Stimulated activated naive B cell treated with anti-CD40 and anti-IgM and Interleukin-4, amounts not matched to agents 10 μg/mL and 1 μg/mL and 100 μg/mL, for 72 hours (primary cell): ENCODE data around the gene DNAJC15.

Experiments
- ATAC-seq, 2 donors: fragments of 150-1000 bp; cut with Tn5 transposase; replicated peaks; 2 replicates each; pipeline ENCODE4 v1.10.0; 2021; ENCODE audit warnings: moderate library complexity in 1 of 2
- DNase-seq: peaks from one replicate; pipeline ENCODE4 v3.0.0; 2021
- H3K27ac Mint-ChIP-seq: one replicate; pipeline ENCODE4 v1.8.0; 2022; ENCODE audit warnings: mild to moderate bottlenecking, mixed read lengths
- H3K27me3 Mint-ChIP-seq, 2 donors: one replicate each; pipeline ENCODE4 v1.8.0; 2022; ENCODE audit warnings: mixed read lengths in 2 of 2
- H3K36me3 Mint-ChIP-seq, 2 donors: one replicate each; pipeline ENCODE4 v1.8.0; 2022; ENCODE audit warnings: mixed read lengths in 2 of 2, mild to moderate bottlenecking in 1 of 2
- H3K4me1 Mint-ChIP-seq, 2 donors: one replicate each; pipeline ENCODE4 v1.8.0; 2022; ENCODE audit warnings: mixed read lengths in 2 of 2, mild to moderate bottlenecking in 1 of 2
- H3K4me3 Mint-ChIP-seq, 2 donors: one replicate each; pipeline ENCODE4 v1.8.0; 2022; ENCODE audit warnings: mild to moderate bottlenecking in 2 of 2, mixed read lengths in 2 of 2, moderate library complexity in 1 of 2
- H3K9me3 Mint-ChIP-seq, 2 donors: one replicate each; pipeline ENCODE4 v1.8.0; 2022; ENCODE audit warnings: mixed read lengths in 2 of 2, mild to moderate bottlenecking in 1 of 2

Gene DNAJC15

GRCh38 chr13:42992764-42993122, 30.6 kb upstream of the DNAJC15 start:
- H3K4me1 Mint-ChIP-seq = peaks cover 26 to 55% of the 10 kb centered on the region in 2 donors
- ATAC-seq (peak in 1 of 2 donors; percentile 10), DNase-seq (no peak)
- H3K9me3 Mint-ChIP-seq = no peaks in the 10 kb centered on the region
- no peaks in the 10 kb centered on the region for H3K27me3 Mint-ChIP-seq
- H3K4me3 Mint-ChIP-seq = peak overlapping the region; percentile 92 to 94
- no peaks in the 10 kb centered on the region for H3K36me3 Mint-ChIP-seq
- H3K27ac Mint-ChIP-seq = peak overlapping the region; percentile 99

DNA sequence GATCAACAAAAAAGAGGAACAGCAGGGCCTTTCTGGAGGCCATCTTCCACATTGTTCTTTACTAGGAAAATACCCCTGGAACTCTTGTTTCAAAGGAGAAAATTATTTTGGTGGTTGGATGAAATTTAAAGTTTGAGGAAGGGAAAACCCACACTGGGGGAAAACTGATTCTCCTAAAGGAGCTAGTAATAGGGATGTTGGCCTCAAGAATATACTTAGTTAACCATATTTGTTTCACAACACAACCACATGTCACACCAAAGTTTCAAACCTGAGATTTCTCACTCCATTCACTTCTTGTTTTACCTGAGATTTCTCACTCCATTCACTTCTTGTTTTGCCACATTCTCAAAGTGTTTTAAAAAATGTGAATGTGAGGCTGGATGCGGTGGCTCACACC, 28.5 kb upstream of the DNAJC15 start:
- Mint-ChIP-seq H3K4me3 (no peak overlapping the region), H3K4me1 (peaks cover 26 to 58% of the 10 kb centered on the region in 2 donors), H3K9me3 (no peaks in the 10 kb centered on the region), H3K27me3 (no peaks in the 10 kb centered on the region), H3K27ac (peak overlapping the region; percentile 0), H3K36me3 (no peaks in the 10 kb centered on the region)
- no peak for DNase-seq
- ATAC-seq = no peak

DNA sequence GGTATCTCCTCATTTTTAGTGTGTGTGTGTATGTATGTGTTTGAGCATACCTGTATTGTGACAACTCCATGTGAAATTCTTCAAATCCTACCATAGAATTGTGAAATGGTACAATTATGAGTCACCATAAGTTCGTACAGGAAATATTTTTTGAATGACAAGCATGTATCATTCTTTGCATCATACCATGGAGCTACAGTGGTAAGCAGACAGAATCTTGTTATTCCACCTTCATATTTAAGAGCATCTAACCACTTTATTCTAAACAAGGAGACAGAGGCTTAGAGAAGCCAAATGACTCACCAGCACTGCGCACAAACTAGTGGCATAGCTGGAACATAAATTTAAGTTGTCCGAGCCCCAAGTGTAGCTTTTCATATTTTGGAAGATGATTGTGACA, 26.8 kb upstream of the DNAJC15 start:
- H3K27me3 Mint-ChIP-seq = no peaks in the 10 kb centered on the region
- peaks cover 0 to under 1% of the 10 kb centered on the region in 2 donors for H3K9me3 Mint-ChIP-seq
- H3K4me3 Mint-ChIP-seq = no peak overlapping the region
- no peaks in the 10 kb centered on the region for H3K36me3 Mint-ChIP-seq
- DNase-seq (no peak), ATAC-seq (no peak)
- peaks cover 20 to 43% of the 10 kb centered on the region in 2 donors for H3K4me1 Mint-ChIP-seq
- no peak overlapping the region for H3K27ac Mint-ChIP-seq

- H3K36me3 Mint-ChIP-seq = no peaks in the 10 kb centered on the region
- H3K4me3 Mint-ChIP-seq = no peak overlapping the region
- ATAC-seq = peak; percentile 76 to 89
- DNase-seq = peak; percentile 16
- no peaks in the 10 kb centered on the region for H3K27me3 Mint-ChIP-seq
- H3K27ac Mint-ChIP-seq = no peak overlapping the region
- H3K9me3 Mint-ChIP-seq = peaks cover under 1 to 7% of the 10 kb centered on the region in 2 donors
- peaks cover 19 to 37% of the 10 kb centered on the region in 2 donors for H3K4me1 Mint-ChIP-seq
Measured at GRCh38 chr13:42997381-42997780, 26.0 kb upstream of the DNAJC15 start.

DNA sequence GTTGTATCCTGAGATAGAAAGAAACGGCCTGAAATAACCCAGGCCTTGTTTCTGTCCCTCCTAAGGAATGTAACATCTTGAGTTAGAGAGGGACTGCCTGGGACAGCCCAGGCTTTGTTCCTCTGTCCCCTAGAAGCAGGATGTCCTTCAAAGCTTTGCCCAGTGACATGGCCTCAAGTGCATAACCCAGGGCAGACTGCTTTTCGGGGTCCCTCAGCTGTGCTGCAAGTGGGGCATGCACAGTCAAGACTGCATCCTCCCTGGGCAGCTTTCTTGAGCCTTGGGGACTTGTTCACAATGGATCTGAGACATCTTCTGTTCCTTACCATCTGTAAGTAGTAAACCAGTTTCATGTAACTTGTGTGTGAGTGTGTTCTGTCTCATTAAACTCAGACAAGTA, 23.9 kb upstream of the DNAJC15 start:
- Mint-ChIP-seq H3K4me1 (peaks cover 12 to 28% of the 10 kb centered on the region in 2 donors), H3K9me3 (peaks cover 4 to 7% of the 10 kb centered on the region in 2 donors), H3K27ac (no peak overlapping the region), H3K4me3 (no peak overlapping the region), H3K36me3 (no peaks in the 10 kb centered on the region), H3K27me3 (no peaks in the 10 kb centered on the region)
- no peak for DNase-seq
- ATAC-seq = no peak

DNA sequence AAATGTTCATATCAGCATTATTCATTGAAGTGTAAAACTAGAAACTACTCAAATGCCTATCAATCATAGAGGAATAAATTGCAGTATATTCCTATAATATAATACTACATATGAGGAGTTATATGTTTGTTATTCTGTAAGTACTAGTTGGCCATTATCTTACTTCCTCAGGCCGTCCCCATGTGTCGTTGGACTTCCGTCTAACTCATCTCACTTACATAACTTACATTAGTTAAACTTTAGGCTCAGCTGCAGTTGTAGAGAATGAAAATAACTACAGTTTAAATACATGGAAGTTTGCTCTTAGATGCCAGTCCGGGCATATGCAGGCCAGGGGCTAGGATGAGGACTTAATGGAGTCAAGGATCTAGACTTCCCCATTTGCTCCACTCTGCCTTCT, 22.7 kb upstream of the DNAJC15 start:
- peaks cover 9 to 17% of the 10 kb centered on the region in 2 donors for H3K4me1 Mint-ChIP-seq
- no peaks in the 10 kb centered on the region for H3K36me3 Mint-ChIP-seq
- DNase-seq (no peak), ATAC-seq (no peak)
- no peak overlapping the region for H3K27ac Mint-ChIP-seq
- H3K27me3 Mint-ChIP-seq = no peaks in the 10 kb centered on the region
- H3K4me3 Mint-ChIP-seq = no peak overlapping the region
- peaks cover 4 to 7% of the 10 kb centered on the region in 2 donors for H3K9me3 Mint-ChIP-seq

DNA sequence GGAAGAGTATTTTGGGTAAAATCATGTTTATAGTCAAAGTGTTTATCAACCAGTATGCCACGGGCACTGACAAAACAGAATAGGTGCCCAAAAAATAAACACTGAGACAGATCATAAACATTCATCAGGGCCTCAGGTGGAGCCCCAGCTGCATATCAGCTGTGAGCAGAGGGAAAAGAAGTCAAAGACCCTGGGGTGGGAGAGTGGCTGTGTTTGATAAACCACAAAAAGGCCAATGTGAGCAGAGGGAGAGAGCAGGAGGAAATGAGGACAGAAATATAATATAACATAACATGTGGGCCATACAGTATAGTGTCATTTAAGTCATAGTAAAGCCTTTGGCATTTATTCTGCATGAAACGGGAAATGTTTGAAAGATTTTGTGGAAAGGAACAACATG, 21.4 kb upstream of the DNAJC15 start:
- Mint-ChIP-seq H3K9me3 (peaks cover 4 to 7% of the 10 kb centered on the region in 2 donors), H3K4me1 (peaks cover 1 to 10% of the 10 kb centered on the region in 2 donors), H3K36me3 (no peaks in the 10 kb centered on the region), H3K4me3 (no peak overlapping the region), H3K27me3 (peaks cover 0 to 6% of the 10 kb centered on the region in 2 donors), H3K27ac (no peak overlapping the region)
- ATAC-seq (no peak), DNase-seq (no peak)

- Mint-ChIP-seq H3K4me3 (no peak overlapping the region), H3K27me3 (peaks cover 0 to 6% of the 10 kb centered on the region in 2 donors), H3K27ac (no peak overlapping the region), H3K36me3 (no peaks in the 10 kb centered on the region), H3K4me1 (peaks cover 0 to under 1% of the 10 kb centered on the region in 2 donors), H3K9me3 (peaks cover 4 to 7% of the 10 kb centered on the region in 2 donors)
- ATAC-seq (no peak), DNase-seq (no peak)
Measured at GRCh38 chr13:43003010-43003409, 20.4 kb upstream of the DNAJC15 start.

DNA sequence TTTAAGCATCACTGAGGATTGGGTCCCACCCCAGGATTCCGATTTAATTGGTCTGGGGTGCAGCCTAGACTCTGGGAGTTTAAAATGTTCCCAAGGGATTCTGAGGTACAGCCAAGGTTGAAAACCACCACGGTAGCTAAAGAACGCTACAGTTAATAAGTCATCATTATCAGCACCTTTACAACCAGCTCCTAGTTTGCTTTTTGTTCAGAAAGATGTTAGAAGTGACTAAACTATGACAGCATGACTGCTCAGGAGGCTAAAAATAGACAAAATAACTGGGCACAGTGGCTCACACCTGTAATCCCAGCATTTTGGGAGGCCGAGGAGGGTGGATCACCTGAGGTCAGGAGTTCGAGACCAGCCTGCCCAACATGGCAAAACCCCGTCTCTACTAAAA, 19.7 kb upstream of the DNAJC15 start:
- no peaks in the 10 kb centered on the region for H3K36me3 Mint-ChIP-seq
- H3K4me3 Mint-ChIP-seq = no peak overlapping the region
- ATAC-seq (no peak), DNase-seq (no peak)
- H3K9me3 Mint-ChIP-seq = peaks cover 4 to 7% of the 10 kb centered on the region in 2 donors
- H3K4me1 Mint-ChIP-seq = no peaks in the 10 kb centered on the region
- H3K27ac Mint-ChIP-seq = no peak overlapping the region
- H3K27me3 Mint-ChIP-seq = peaks cover 0 to 6% of the 10 kb centered on the region in 2 donors

GRCh38 chr13:43005460-43006236, 17.7 kb upstream of the DNAJC15 start:
- no peak for ATAC-seq
- Mint-ChIP-seq H3K4me3 (no peak overlapping the region), H3K36me3 (no peaks in the 10 kb centered on the region), H3K27me3 (peaks cover 0 to 6% of the 10 kb centered on the region in 2 donors), H3K4me1 (no peaks in the 10 kb centered on the region), H3K9me3 (peaks cover 4 to 7% of the 10 kb centered on the region in 2 donors), H3K27ac (no peak overlapping the region)
- no peak for DNase-seq

- H3K9me3 Mint-ChIP-seq = peaks cover 2 to 4% of the 10 kb centered on the region in 2 donors
- no peaks in the 10 kb centered on the region for H3K36me3 Mint-ChIP-seq
- no peak for ATAC-seq
- H3K27me3 Mint-ChIP-seq = peaks cover 0 to 6% of the 10 kb centered on the region in 2 donors
- no peak overlapping the region for H3K4me3 Mint-ChIP-seq
- H3K4me1 Mint-ChIP-seq = no peaks in the 10 kb centered on the region
- H3K27ac Mint-ChIP-seq = no peak overlapping the region
- no peak for DNase-seq
Measured at GRCh38 chr13:43006893-43007631, 16.3 kb upstream of the DNAJC15 start.

- no peak overlapping the region for H3K4me3 Mint-ChIP-seq
- no peak for ATAC-seq
Measured at GRCh38 chr13:43008596-43008995, 14.8 kb upstream of the DNAJC15 start.

DNA sequence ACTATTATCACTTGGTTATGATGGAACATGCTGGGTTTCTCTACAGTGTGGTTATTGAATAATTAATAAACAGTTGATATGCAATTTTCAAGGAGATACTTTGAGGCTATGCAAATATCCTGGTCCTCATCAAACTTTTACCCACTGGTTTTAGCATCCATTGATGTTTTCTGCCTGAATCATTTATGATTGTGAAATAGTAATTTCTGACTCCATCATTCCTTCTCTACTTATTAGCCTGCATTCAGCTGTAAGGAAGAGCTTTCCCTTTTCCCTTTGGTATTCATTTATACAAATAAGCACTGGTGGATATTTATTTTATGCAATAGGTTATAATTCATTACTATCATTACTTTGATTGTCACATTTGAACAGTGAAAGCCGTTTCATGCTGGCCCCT, 13.9 kb upstream of the DNAJC15 start:
- no peaks in the 10 kb centered on the region for H3K4me1 Mint-ChIP-seq
- H3K9me3 Mint-ChIP-seq = no peaks in the 10 kb centered on the region
- peaks cover 0 to 6% of the 10 kb centered on the region in 2 donors for H3K27me3 Mint-ChIP-seq
- ATAC-seq (no peak), DNase-seq (no peak)
- no peak overlapping the region for H3K4me3 Mint-ChIP-seq
- no peaks in the 10 kb centered on the region for H3K36me3 Mint-ChIP-seq
- no peak overlapping the region for H3K27ac Mint-ChIP-seq

More at GRCh38 chr13:43008596-43008995, 14.8 kb upstream of the DNAJC15 start:
- no peak overlapping the region for H3K27ac Mint-ChIP-seq
- DNase-seq = no peak
- no peaks in the 10 kb centered on the region for H3K4me1 Mint-ChIP-seq
- peaks cover 0 to 6% of the 10 kb centered on the region in 2 donors for H3K27me3 Mint-ChIP-seq
- H3K9me3 Mint-ChIP-seq = no peaks in the 10 kb centered on the region
- H3K36me3 Mint-ChIP-seq = no peaks in the 10 kb centered on the region

GRCh38 chr13:43014162-43014561, 9.2 kb upstream of the DNAJC15 start:
- no peaks in the 10 kb centered on the region for H3K36me3 Mint-ChIP-seq
- DNase-seq = no peak
- no peak overlapping the region for H3K27ac Mint-ChIP-seq
- H3K4me3 Mint-ChIP-seq = no peak overlapping the region
- H3K27me3 Mint-ChIP-seq = no peaks in the 10 kb centered on the region
- ATAC-seq = no peak
- H3K9me3 Mint-ChIP-seq = no peaks in the 10 kb centered on the region
- no peaks in the 10 kb centered on the region for H3K4me1 Mint-ChIP-seq

DNA sequence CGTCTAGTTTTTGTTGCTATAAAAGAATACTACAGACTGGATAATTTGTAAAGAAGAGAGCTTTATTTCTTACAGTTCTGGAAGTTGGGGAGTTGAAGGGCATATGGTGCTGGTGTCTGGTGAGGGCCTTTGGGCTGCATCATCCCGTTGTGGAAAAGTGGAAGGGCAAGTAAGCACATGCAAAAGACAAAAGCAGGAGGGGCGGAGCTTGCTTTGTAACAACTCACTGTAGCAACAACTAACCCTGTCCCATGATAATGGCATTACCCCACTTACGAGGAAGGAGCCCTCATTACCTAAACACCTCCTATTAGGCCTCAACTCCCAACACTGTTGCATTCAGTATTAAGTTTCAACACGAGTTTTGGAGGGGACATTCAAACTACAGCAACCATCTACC, 7.2 kb upstream of the DNAJC15 start:
- Mint-ChIP-seq H3K27ac (no peak overlapping the region), H3K4me3 (no peak overlapping the region), H3K27me3 (no peaks in the 10 kb centered on the region), H3K36me3 (no peaks in the 10 kb centered on the region), H3K4me1 (no peaks in the 10 kb centered on the region), H3K9me3 (no peaks in the 10 kb centered on the region)
- ATAC-seq = no peak
- DNase-seq = no peak
